NCI-H1092 treated with DMSO at 0.1 percent for 48 hours (cell line): ENCODE measurements around the gene PARVB.
A peak's percentile ranks its signal among the peaks of the same experiment; 100 is the strongest.

ENCODE experiments used
- DNase-seq: peaks from one replicate; lab custom pipeline; 2025; lab: John Stamatoyannopoulos, UW

PARVB gene

DNA sequence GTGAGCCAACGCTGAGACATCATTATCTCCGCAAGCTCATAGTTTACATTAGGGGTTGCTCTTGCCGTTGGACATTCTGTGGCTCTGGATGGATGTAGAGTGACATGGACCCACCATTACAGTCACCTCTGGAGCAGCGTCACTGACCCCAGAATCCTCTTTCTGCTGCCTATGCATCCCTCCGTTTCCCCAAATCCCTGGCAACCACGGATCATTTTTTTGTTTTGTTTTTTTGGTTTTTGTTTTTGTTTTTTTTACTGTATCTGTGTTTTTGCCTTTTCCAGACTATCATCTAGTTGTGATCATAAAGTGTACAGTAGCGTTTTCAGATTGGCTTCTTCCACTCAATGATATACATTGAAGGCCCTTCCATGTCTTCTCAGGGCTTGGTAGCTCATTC, 4.0 kb downstream of the PARVB start:
- no peak for DNase-seq

DNA sequence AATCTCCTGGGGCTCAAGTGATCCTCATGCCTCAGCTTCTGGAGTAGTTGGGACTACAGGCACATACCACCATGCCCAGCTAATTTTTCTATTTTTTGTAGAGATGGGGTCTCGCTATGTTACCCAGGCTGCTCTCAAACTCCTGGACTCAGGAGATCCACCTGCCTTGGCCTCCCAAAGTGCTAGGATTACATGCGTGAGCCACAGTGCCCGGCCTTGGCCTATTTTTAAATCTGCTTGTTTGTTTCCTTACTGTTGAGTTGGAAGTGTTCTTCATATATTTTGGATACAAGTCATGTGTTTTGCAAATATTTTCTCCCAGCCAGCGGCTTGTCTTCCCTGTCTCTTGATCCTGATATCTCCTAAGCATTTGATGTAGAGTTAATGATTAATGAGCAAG, 5.0 kb downstream of the PARVB start:
- DNase-seq, result no peak

DNA sequence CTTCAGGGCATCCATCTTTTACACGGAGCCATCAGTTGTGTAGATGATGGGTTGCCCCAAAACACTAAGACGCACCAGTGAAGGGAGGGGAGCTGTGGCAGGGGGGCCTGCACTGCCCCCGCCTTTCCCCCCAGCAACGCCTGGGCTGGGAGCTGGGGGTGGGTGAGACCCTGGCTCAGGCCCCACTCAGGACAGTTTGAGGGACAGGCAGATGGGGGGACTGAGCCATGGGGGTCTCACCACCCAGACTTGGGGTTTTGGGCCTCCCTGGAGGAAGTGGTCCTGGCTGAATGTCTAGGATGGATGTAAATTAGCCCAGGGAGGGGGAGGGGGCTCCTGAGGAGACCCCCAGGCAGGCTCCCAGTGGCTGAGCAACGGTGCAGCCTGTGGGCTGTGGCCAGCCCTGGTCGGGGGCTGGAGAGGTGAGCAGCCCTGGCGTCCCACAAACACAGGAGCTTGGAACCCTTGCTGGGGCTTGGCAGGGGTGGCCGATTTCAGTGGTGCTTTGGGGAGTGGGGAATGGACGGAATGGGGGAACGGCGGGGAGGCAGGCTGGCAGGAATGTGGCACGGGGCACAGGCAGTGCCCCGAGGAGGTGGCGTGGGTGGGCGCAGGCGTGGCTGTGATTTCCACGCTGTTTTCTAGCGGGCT, 6.1 kb downstream of the PARVB start:
- DNase-seq, result no peak

DNA sequence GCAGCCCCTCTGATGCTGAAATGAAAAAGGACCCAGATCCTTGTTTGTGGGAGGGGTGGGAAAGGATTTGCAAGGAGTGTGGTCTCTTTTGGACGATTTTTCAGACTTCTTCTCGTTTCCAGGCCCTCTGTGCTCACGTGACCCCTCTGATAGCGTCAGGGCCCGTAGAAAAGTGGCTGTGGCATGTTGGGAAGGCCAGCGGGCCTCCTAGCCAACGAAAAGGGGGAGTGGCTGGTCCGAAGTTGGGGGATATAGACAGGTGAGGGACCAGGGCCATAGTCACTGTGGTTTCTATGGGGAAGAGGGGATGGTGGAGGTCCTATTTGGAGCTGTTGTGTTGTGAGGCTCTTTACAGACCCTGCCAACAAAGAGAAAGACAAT, 6.6 kb downstream of the PARVB start:
- DNase-seq, result no peak

DNA sequence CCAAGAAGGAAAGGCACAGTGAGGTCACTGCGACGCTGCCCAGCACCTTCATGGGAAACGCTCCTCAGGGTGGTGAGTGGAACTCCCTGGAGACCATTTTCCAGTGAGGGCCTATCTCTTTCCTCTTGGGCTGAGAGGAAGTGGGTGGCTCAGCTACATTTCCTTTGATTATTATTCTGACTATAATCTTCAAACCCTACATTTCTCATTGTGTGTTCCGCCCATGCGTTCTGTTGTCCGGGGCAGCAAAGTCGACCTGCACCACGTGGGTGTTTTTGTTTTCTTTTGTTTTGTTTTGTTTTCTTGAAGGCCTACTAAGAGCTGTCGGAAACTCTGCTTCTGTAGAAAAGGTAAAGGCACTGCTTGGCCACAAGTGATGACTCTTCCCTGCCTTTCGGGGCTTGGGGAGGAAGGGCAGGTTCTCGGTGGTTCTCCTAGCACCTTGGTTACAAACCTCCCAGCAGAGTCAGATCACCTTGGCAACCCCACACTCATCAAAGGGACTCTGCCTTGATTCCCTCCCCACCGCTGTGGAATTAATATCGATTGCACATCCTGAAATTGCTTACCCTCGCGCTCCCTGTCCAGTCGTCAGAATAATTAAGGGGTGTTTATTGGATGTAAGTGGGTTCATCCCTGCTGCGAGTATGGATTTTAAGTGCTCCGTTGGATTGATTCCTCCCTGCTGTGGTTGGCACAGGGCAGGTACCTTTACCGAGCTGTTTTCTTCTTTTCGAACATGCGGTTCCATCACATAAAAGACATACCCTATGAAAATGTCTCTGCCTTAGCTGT, 7.3 kb downstream of the PARVB start:
- DNase-seq, result peak; percentile 11

DNA sequence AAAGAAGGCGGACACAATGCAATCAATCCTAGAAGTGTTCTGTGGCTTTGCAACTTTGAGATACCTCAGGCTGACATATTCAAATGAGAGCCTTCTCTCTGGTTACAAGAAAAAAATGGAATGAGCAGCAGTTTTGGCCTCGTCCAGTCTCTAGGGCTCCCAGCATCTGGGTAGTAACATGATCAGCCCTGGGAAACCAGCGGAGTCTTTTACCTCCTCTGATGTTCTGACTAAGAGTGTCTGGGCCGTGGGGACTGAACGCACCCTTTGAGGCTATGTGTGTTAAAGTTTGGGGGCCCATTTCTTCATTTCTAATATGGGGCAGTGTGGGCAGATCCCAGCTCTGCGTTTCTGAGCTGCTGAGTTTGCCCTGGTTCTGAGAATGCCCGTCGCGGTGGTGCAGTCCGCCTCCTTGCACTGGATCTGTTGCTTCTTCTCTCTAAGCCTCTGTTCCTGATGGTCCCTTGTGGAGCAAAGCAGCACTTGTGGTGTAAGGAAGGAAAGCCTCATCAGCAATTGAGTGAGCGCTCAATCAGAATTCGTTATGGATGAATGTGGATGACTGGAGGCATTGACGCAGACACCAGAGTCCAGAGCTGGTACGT, 8.1 kb downstream of the PARVB start:
- no peak for DNase-seq

DNA sequence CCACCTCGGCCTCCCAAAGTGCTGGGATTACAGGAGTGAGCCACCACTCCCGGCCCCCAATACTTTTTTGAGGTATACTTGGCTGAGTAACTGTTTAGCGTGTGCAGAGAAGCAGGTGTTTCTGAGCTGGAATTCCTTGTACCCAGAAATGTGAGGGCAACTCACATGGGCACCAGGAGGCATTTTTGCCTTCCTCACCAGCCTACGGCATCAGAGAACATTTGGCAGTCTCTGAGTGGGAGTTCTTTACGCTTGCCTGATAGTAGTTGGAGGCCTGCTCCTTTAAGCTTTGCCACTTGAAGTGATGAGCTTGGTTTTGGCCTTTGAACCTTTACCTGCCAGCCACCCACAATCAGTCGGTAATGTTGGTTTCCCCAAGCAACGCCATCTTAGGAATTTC, 9.2 kb downstream of the PARVB start:
- DNase-seq, result no peak

DNA sequence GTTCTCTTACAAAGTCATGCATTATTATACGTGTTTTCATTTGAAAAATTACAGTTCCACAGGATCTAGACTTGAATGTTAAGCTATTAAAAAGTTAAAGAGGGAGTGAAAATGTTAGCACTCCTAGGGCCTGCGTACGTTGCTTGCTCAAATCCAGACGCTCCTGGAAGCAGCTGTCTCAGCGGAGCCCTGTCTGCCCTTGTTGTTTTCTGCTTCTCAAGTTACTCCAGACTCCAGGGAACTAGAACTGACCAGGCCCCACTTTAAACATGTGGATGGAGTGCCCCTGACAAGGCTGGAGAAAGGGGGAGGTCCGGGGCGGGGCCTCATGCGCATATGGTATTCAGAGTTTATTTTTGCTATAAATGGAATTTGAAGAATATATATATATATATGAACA, 9.6 kb downstream of the PARVB start:
- no peak for DNase-seq

DNA sequence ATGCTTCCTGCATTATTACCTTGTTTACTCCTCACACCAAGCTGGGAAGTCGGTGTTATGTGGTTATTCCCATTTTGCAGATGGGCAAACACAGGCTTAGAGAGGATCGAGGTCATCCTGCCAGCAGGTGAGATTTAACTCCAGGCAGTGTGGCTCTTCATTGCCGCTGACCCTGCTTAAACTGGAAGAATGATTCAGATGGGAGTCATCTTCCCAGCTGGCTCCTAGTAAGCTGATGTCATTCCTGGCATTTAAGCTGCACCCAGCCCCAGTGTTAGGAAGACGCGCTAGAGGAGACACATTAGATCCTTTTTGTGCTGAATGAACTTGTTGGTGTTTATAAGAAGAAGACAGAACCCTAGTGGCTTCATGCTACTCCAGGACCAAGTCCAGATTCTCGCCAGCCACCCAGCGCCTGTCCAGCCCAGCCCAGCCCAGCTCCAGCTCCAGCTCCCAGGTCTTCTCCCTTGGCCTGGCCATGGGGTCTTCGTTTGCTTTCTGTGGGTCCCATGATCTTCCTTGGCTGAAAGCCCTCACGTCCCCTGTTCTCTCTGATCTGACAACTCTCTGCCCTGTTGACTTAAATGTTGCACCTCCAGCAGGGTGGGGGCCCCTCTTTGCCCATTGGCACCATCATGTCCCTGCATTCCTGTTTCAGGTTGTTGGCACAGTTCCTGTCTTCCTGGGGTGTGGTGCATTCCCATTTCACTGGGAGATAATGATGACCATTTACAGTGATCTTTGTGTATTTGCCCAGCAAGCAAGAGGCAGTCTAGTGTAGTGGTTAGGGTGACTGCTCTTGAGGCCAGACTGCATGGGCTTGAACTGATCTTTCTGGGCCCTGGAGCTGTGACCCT, 13.6 kb downstream of the PARVB start:
- no peak for DNase-seq

DNA sequence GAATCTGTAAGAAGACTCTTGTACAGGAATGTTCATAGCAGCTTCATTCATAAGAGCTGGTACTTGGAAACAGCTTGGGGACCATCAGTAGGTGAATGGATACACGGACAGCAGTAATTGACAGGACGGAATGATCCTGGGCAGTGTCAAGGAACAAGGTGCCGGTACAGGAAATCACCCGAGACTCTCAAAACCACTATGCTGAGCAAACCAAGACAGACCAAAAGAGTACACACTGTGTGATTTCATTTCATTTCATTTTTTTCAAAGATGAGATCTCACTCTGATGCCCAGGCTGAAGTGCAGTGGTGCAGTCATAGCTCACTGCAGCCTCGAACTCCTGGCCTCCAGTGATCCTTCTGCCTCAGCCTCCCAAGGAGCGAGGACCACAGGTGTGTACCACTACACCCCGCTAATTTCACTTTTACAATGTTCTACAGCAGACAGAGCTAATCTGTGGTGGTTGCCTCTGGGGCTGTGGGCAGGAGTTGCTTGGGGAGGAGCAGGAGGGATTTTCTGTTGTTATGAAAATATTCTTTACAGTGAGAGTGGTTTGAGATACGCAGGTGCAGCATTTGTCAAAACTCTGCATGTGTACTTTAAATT, 15.6 kb downstream of the PARVB start:
- no peak for DNase-seq

DNA sequence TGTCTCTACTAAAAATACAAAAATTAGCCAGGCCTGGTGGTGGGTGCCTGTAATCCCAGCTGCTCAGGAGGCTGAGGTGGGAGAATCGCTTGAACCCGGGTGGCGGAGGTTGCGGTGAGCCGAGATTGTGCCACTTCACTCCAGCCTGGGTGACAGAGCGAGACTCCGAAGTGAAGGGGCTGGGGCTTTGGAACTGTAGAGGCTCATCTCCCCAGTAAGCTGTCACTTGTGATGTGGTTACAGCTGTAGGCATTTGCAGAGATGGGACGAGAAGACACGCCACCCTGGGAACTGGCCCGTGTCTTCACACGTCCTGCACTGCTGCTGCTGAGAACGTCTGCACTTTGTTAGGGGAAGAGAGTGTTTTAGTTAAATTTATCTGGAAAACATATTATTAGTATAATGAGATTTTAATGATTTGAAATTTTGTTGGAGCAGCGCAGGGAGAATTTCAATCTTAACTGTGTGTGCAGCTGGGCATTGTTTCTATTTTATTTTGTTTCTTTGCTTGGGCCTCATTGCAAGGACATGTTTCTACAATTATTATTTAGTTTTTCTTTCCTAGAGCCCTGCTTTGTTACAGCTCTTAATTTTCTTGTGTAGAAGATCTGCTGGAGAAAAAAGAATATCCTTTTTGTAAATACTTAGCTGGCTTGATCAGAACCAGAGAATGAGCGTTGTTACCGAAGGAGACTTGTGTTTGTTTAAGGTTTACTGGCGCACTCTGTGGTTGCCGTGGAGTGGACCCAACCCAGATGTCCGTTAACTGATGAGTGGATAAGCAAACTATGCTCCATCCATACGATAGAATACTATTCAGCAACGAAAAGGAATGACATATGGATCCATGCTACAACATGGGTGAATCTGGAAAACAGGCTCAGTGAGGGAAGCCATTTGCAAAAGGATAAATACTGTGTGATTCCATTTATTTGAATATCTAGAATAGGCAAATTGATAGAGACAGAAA, 18.4 kb downstream of the PARVB start:
- DNase-seq, result no peak

DNA sequence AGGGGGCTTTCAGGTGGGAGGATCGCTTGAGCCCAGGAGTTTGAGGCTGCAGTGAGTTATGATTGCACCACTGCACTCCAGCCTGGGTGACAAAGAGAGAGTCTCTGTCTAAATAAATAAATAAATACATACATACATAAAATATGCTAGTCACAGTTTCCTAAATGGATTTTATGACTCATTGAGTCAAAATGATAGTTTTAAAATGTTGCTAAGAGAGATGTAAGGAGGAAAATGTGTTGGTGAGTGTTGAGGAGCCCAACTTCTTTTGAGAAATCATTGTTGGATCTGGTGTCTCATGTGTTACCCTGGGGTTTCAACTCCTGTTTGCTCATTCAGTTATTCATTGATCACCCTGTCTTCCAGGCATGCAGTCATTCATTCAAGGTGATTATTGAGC, 21.0 kb downstream of the PARVB start:
- DNase-seq, result no peak

DNA sequence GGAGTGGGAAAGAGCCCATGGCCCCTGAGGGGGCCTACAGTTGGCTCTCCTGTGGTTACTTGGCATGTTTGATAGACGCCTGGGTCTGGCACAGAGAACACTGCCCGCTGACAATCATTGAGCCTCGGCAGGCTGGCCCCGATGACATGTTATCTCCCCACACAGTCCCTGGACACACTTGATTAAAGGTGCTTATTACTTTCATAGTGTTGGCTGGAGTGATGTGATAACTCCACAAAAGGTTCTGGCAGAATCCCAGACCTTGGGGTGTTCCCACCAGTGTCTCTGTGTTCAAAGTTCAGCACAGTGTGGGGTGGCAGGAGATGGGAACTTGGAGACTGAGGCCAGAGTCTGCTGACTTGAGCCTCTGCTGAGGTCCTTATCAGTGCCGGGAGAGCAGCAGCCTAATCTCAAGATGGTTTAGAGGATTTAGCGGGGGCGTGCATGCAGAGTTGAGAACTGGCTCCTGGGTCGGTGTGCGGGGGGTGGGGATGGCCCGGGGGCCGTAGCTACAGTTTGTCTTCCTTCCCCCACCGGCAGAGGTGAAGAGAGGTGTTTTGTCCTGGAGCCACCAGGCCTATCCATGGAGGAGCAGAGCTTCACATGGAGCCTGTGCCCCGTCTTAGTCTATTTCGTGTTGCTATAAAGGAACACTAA, 22.5 kb downstream of the PARVB start:
- no peak for DNase-seq

DNA sequence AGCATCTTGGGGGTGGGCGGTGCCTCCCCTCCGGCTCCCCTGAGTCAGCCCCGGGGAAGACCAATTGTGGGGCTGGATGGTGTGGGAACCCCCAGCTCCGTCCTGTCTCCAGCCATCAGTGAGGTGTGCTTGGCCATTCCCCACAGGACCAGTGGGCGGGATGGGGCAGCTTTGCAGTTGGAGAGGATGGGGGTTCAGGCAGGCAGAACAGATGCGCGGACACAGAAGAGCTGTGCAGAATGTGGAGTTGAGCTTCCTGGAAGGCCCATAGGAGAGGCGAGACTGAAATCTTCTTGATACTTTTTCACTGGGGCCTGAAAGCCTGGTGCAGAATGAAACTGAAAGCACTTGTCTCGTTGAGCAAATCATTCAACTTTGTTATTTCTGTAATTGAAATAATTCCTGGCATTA, 23.8 kb downstream of the PARVB start:
- no peak for DNase-seq

DNA sequence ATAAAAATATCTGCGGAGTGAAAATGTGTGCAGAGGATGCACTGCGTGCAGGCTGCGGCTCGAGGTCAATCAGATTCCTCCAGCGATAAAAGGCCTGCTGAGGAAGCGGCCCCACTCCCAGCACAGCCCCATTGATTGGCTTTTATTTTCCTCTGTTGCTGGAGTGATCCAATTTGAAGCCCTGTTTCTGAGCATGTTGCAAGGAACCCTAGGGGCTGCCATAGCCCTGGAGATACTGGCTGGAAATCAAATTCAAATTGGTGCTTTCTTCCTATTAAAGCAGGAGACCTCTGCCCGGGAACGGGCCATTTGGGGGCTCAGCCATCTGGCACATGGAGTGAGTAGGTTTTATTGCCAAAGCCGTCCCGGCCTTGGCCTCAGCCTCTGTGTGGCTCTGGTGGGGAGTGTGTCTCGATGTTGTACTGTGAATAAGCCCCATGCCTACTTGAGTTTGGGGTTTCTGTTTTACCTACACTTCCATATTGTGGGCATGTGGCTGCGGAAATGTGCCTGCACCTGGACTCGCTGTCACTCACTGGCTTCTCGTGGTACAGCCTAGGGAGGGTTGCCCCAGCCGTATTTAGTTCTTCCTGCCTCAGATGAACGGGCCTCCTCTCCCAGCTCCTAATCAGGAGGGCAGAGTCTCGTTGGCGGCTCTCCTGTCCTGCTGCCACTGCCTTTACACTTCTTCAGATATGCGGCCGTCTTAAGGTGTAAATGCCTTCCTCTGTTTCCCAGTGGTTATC, 25.6 kb downstream of the PARVB start:
- no peak for DNase-seq

DNA sequence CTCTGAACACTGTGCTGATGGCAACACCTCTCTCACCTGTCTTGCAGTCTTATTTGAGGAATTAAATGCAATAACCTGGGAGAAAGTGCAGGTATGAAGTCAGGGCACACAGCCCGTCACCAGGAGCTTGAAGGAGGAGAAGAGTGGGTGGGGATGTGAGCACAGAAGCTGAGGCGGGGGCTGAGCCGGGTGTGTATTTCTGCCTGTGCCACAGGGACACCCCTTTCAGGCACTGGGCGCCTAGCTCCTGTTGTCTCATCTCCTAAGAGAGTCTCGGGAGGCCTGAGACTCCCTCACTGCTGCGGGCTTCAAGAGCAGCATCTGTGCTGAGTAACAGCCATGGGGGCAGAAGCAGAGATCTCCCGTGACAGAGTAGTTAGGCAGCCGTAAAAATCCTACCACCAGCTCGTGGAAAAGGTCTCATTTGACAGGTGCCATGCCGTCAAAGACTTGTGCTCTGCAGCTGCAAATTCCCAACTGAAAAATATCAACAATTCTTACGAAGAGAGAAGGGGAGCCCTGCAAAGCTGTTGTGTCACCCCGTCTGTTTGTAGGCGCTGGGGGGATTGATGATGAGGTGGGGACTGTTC, 26.8 kb downstream of the PARVB start:
- no peak for DNase-seq

DNA sequence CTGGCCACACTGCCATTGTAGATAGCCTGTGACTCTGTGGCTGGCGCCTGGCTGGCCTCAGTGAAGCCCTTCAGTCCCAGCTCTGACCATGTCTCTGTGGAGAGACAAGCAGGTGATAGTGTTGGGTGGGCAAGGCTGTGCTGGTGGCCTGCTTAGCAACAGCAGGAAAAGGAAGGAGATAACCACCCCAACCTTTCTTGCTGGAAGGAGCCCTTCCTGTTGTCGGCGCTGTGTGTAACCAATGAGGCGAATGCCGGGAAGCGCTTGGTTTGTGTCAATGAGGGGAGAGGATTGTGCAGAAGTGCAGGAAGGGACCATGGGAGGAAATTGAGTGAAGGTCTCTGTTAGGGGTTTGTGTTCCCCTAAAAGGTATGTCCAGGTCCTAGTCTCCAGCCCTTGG, 27.3 kb downstream of the PARVB start:
- no peak for DNase-seq

DNA sequence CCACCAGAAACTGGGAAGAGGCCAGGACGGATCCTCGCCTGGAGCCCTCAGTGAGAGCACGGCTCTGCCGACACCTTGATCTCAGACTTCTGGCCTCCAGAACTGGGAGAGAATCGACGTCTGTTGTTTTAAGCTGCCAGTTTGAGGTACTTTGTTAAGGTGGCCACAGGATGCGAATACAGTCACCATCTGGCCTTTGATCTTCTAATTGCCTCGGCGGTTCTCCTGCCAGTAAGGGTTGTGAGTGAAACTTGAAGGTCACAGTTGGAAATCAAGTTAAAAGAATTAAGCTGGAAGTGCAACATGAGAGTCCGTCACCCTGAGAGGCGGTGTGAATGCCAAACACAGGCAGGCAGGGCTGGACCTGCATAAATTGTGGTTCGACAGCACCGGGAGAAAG, 27.9 kb downstream of the PARVB start:
- DNase-seq, result no peak

DNA sequence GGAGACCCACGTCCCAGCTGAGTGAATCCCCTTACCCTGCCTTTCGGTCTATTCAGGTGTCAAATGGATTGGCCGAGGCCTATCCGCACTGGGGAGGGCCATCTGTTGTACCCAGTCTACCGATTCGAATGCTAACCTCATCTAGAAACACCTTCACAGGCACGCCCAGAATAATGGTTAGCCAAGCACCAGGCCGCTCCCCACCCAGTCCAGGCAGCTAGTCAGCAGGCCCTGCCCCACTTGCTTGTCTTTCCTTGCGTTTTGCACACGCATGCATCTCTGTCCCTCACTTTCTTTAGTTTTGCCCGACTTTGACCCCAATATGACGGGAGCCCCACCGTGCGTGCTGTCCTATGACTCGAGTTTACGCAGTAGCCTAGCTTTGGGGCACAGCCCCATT, 31.7 kb downstream of the PARVB start:
- DNase-seq, result no peak
